OCI-LY1 (cell line): ENCODE measurements around the gene DIDO1.

Source experiments
- EZH2 ChIP-seq: fragments of 200-600 bp; sonication (generic), shearing (Covaris generic); IDR thresholded peaks from 2 replicates; pipeline ENCODE4 v1.8.0; 2017; ENCODE audit warnings: borderline replicate concordance, mixed run types, mild to moderate bottlenecking, antibody characterized with exemption, low read length, moderate library complexity, mixed read lengths
- TF ChIP-seq, protein P1 (sequence below): fragments of 200-600 bp; sonication (generic), shearing (Covaris generic); IDR thresholded peaks from 2 replicates; pipeline ENCODE4 v1.5.1; 2017; ENCODE audit warnings: mild to moderate bottlenecking, antibody characterized with exemption, low read length, moderate library complexity, mixed read lengths

DNA sequence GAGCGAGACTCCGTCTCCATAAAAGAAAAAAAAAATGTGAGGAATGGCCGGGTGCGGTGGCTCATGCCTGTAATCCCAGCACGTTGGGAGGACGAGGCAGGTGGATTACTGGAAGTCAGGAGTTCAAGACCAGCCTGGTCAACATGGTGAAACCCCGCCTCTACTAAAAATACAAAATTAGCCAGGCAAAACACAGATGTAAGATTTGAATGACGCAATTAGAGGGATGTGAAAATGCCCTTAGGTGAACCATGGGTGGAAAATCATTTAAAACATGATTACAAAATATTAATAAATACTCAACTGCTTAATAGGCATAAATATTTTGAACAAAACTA lies 88.5 kb downstream of the DIDO1 start:
- TF ChIP-seq, protein P1, sequence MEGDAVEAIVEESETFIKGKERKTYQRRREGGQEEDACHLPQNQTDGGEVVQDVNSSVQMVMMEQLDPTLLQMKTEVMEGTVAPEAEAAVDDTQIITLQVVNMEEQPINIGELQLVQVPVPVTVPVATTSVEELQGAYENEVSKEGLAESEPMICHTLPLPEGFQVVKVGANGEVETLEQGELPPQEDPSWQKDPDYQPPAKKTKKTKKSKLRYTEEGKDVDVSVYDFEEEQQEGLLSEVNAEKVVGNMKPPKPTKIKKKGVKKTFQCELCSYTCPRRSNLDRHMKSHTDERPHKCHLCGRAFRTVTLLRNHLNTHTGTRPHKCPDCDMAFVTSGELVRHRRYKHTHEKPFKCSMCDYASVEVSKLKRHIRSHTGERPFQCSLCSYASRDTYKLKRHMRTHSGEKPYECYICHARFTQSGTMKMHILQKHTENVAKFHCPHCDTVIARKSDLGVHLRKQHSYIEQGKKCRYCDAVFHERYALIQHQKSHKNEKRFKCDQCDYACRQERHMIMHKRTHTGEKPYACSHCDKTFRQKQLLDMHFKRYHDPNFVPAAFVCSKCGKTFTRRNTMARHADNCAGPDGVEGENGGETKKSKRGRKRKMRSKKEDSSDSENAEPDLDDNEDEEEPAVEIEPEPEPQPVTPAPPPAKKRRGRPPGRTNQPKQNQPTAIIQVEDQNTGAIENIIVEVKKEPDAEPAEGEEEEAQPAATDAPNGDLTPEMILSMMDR, result no peak
- no peak for TF ChIP-seq EZH2
